ENCODE results near the gene DENND1B. TPM values are rescaled to one million over a fixed set of nuclear protein-coding genes. Genes with fewer than 3 reads are reported as not detected.

The DENND1B gene
- polyA plus RNA-seq, 1 donor (not counting 4 experiments of a cell fraction or from before 2014, with no cell fraction given) = 7.6 TPM

- dilution Hi-C loops (cut with MboI; ENCODE audit: extremely low pct_ligation_motif_present, low sequenced_read_pairs) = no loop called here
- no peaks in the 10 kb centered on the region for H4K20me1 ChIP-seq (ENCODE audit: control insufficient read depth, extremely low read depth, insufficient read depth, low read length)
- TF ChIP-seq CTCF (optimal IDR thresholded peaks at IDR 0.05 in 1 of 3, IDR thresholded peaks at IDR 0.05 in 1 of 3, conservative IDR thresholded peaks at IDR 0.05 in 1 of 3; ENCODE audit: extremely low read depth in 1 of 3, insufficient read depth in 2 of 3, low read length in 3 of 3) (no peak), EZH2 (IDR thresholded peaks at IDR 0.05; ENCODE audit: low read length) (no peak)
- H3K27ac ChIP-seq (ENCODE audit: control insufficient read depth, insufficient read depth, low read length) = no peak overlapping the region
- no peak overlapping the region for H2AFZ ChIP-seq (ENCODE audit: control insufficient read depth, low read length)
- H3K9me3 ChIP-seq (ENCODE audit: control insufficient read depth, low read depth, low read length) = no peaks in the 10 kb centered on the region
- H3K9ac ChIP-seq (ENCODE audit: control insufficient read depth, extremely low read depth, insufficient read depth, low read length) = no peak overlapping the region
- H3K4me3 ChIP-seq (ENCODE audit: control insufficient read depth in 2 of 3, extremely low read depth in 1 of 3, insufficient read depth in 2 of 3, low read depth in 1 of 3, low read length in 3 of 3) = no peak overlapping the region
- no peak overlapping the region for H3K4me2 ChIP-seq (ENCODE audit: control insufficient read depth, extremely low read depth, insufficient read depth, low read depth, low read length)
- DNase-seq (ENCODE audit: low read depth, low spot score) (no peak), FAIRE-seq (no peak)
- H3K9me1 ChIP-seq (ENCODE audit: control insufficient read depth, extremely low read depth, insufficient read depth, low read length) = no peaks in the 10 kb centered on the region
- H3K79me2 ChIP-seq (ENCODE audit: control insufficient read depth, insufficient read depth, low read length) = no peaks in the 10 kb centered on the region
- H3K36me3 ChIP-seq (ENCODE audit: control insufficient read depth in 2 of 2, extremely low read depth in 1 of 2, insufficient read depth in 2 of 2, low read length in 2 of 2) = no peaks in the 10 kb centered on the region
- no peaks in the 10 kb centered on the region for H3K4me1 ChIP-seq (ENCODE audit: control insufficient read depth, extremely low read depth, insufficient read depth, low read length)
- no peaks in the 10 kb centered on the region for H3K27me3 ChIP-seq (ENCODE audit: control insufficient read depth, extremely low read depth, insufficient read depth, low read length)
These were observed 303.1 kb downstream of the DENND1B start for GRCh38 chr1:197472141-197472540.

- H3K4me1 ChIP-seq (ENCODE audit: control insufficient read depth, extremely low read depth, insufficient read depth, low read length) = no peaks in the 10 kb centered on the region
- no peaks in the 10 kb centered on the region for H4K20me1 ChIP-seq (ENCODE audit: control insufficient read depth, extremely low read depth, insufficient read depth, low read length)
- no peak overlapping the region for H2AFZ ChIP-seq (ENCODE audit: control insufficient read depth, low read length)
- no peaks in the 10 kb centered on the region for H3K79me2 ChIP-seq (ENCODE audit: control insufficient read depth, insufficient read depth, low read length)
- H3K9ac ChIP-seq (ENCODE audit: control insufficient read depth, extremely low read depth, insufficient read depth, low read length) = no peak overlapping the region
- H3K36me3 ChIP-seq (ENCODE audit: control insufficient read depth in 2 of 2, extremely low read depth in 1 of 2, insufficient read depth in 2 of 2, low read length in 2 of 2) = no peaks in the 10 kb centered on the region
- dilution Hi-C loops (cut with MboI; ENCODE audit: extremely low pct_ligation_motif_present, low sequenced_read_pairs) = no loop called here
- H3K9me1 ChIP-seq (ENCODE audit: control insufficient read depth, extremely low read depth, insufficient read depth, low read length) = no peaks in the 10 kb centered on the region
- H3K4me3 ChIP-seq (ENCODE audit: control insufficient read depth in 2 of 3, extremely low read depth in 1 of 3, insufficient read depth in 2 of 3, low read depth in 1 of 3, low read length in 3 of 3) = no peak overlapping the region
- H3K27me3 ChIP-seq (ENCODE audit: control insufficient read depth, extremely low read depth, insufficient read depth, low read length) = no peaks in the 10 kb centered on the region
- no peak overlapping the region for H3K27ac ChIP-seq (ENCODE audit: control insufficient read depth, insufficient read depth, low read length)
- FAIRE-seq (no peak), DNase-seq (ENCODE audit: low read depth, low spot score) (no peak)
- H3K4me2 ChIP-seq (ENCODE audit: control insufficient read depth, extremely low read depth, insufficient read depth, low read depth, low read length) = no peak overlapping the region
- TF ChIP-seq EZH2 (IDR thresholded peaks at IDR 0.05; ENCODE audit: low read length) (no peak), CTCF (optimal IDR thresholded peaks at IDR 0.05 in 1 of 3, IDR thresholded peaks at IDR 0.05 in 1 of 3, conservative IDR thresholded peaks at IDR 0.05 in 1 of 3; ENCODE audit: extremely low read depth in 1 of 3, insufficient read depth in 2 of 3, low read length in 3 of 3) (no peak)
- H3K9me3 ChIP-seq (ENCODE audit: control insufficient read depth, low read depth, low read length) = no peaks in the 10 kb centered on the region
These were observed 303.9 kb downstream of the DENND1B start for GRCh38 chr1:197471248-197471985.
